Keratinocyte (primary cell): Measurements from ENCODE around the gene FLAD1.

Source experiments
- EZH2 ChIP-seq: IDR thresholded peaks from one replicate; pipeline ENCODE4 v1.6.1; 2012; ENCODE audit warnings: inconsistent platforms, mild to moderate bottlenecking, low read length, moderate library complexity
- TF ChIP-seq, protein P1 (sequence below), 3 experiments: IDR thresholded peaks in 1 of 3; conservative IDR thresholded peaks in 1 of 3; optimal IDR thresholded peaks in 1 of 3; 2 replicates in 2 of 3; 3 replicates in 1 of 3; pipeline versions ENCODE3 to v1.5.1; 2011; ENCODE audit warnings: low read length in 3 of 3, mild to moderate bottlenecking in 3 of 3, moderate library complexity in 2 of 3, control low read depth in 1 of 3, inconsistent platforms in 1 of 3; ENCODE audit not compliant: insufficient read depth in 2 of 3; ENCODE audit errors: extremely low read depth in 1 of 3

- TF ChIP-seq, protein P1, sequence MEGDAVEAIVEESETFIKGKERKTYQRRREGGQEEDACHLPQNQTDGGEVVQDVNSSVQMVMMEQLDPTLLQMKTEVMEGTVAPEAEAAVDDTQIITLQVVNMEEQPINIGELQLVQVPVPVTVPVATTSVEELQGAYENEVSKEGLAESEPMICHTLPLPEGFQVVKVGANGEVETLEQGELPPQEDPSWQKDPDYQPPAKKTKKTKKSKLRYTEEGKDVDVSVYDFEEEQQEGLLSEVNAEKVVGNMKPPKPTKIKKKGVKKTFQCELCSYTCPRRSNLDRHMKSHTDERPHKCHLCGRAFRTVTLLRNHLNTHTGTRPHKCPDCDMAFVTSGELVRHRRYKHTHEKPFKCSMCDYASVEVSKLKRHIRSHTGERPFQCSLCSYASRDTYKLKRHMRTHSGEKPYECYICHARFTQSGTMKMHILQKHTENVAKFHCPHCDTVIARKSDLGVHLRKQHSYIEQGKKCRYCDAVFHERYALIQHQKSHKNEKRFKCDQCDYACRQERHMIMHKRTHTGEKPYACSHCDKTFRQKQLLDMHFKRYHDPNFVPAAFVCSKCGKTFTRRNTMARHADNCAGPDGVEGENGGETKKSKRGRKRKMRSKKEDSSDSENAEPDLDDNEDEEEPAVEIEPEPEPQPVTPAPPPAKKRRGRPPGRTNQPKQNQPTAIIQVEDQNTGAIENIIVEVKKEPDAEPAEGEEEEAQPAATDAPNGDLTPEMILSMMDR (optimal IDR thresholded peaks at IDR 0.05 in 1 of 3, IDR thresholded peaks at IDR 0.05 in 1 of 3, conservative IDR thresholded peaks at IDR 0.05 in 1 of 3; ENCODE audit: extremely low read depth in 1 of 3, insufficient read depth in 2 of 3, low read length in 3 of 3): no peak
- TF ChIP-seq EZH2: no peak
These were observed 31.1 kb upstream of the FLAD1 start for GRCh38 chr1:154951901-154952657.
